GM12878 (cell line): ENCODE data around the gene PRKCE. TPM values are rescaled to one million over a fixed set of nuclear protein-coding genes. Genes with fewer than 3 reads are reported as not detected.

Source experiments
- ATAC-seq: fragments of 200-7000 bp; cut with Tn5 transposase; 3 replicates; pipeline ENCODE4 v1.9.1; 2020; ENCODE audit warnings: mild to moderate bottlenecking, moderate library complexity
- BruUV-seq: library from RNA; stranded (reverse); fragments of 400-500 nt; replicated peaks from 2 replicates; lab custom pipeline; 2021; lab: Mats Ljungman, UMichigan
- CTCF ChIA-PET: fragments of 300-600 bp; sonication (Branson Sonifier 250); formaldehyde crosslinking; extraction: SDS; loops from one replicate; lab custom pipeline; 2021; ENCODE audit warnings: inconsistent platforms; lab: Yijun Ruan, JAX
- POLR2A ChIA-PET: fragments of 350-600 bp; formaldehyde crosslinking; extraction: SDS; loops from one replicate; lab custom pipeline; 2021; ENCODE audit warnings: inconsistent platforms; lab: Charles Lee
- RAD21 ChIA-PET: fragments of 300-600 bp; sonication (Branson Sonifier 250); formaldehyde crosslinking; loops from one replicate; lab custom pipeline; 2023; ENCODE audit warnings: antibody characterized with exemption; ENCODE audit not compliant: unreplicated experiment; lab: Charles Lee
- SMC1A ChIA-PET: fragments of 300-600 bp; sonication (Branson Sonifier 250); formaldehyde crosslinking; loops from one replicate; lab custom pipeline; 2023; ENCODE audit not compliant: unreplicated experiment, uncharacterized antibody; lab: Charles Lee
- DNase-seq: peaks from one replicate; pipeline ENCODE4 v3.0.0-alpha.2; 2011; ENCODE audit warnings: low read depth, low spot score
- FAIRE-seq: peaks from 3 replicates; lab custom pipeline; 2011; peaks lifted over from hg19 to GRCh38; lab: Jason Lieb, UNC
- H2AFZ ChIP-seq: 2 replicates; pipeline ENCODE4 v1.6.0; 2011; ENCODE audit warnings: low read depth, low read length, control low read depth; ENCODE audit not compliant: control insufficient read depth
- H3K27ac ChIP-seq: 2 replicates; pipeline ENCODE4 v1.5.1; 2011; ENCODE audit warnings: control low read depth; ENCODE audit not compliant: control insufficient read depth, insufficient read depth
- H3K27me3 ChIP-seq, 2 experiments: replicated peaks in 1 of 2; 2 replicates each; pipeline versions ENCODE4 v1.6.0 to v1.6.1; 2011; ENCODE audit warnings: low read length in 1 of 2; ENCODE audit not compliant: control insufficient read depth in 2 of 2, insufficient read depth in 2 of 2
- H3K36me3 ChIP-seq, 2 experiments: 2 replicates each; pipeline ENCODE4 v1.5.1; 2011; ENCODE audit warnings: low read length in 1 of 2; ENCODE audit not compliant: control insufficient read depth in 2 of 2, insufficient read depth in 2 of 2
- H3K4me1 ChIP-seq: 2 replicates; pipeline ENCODE4 v1.6.1; 2011; ENCODE audit warnings: mild to moderate bottlenecking, low read length, moderate library complexity, mixed read lengths; ENCODE audit not compliant: control insufficient read depth, insufficient read depth
- H3K4me2 ChIP-seq: 2 replicates; pipeline ENCODE4 v1.6.0; 2011; ENCODE audit warnings: control low read depth; ENCODE audit not compliant: control insufficient read depth, insufficient read depth
- H3K4me3 ChIP-seq: fragments of 200-600 bp; sonication (generic); 2 replicates; pipeline ENCODE4 v1.5.1; 2016
- H3K79me2 ChIP-seq: 2 replicates; pipeline ENCODE4 v1.6.0; 2011; ENCODE audit warnings: low read length; ENCODE audit not compliant: control insufficient read depth, insufficient read depth
- H3K9ac ChIP-seq: 2 replicates; pipeline ENCODE4 v1.8.0; 2011; ENCODE audit warnings: low read length, control low read depth, mixed read lengths; ENCODE audit not compliant: control insufficient read depth, insufficient read depth
- H3K9me3 ChIP-seq: replicated peaks from 3 replicates; pipeline ENCODE4 v1.5.1; 2011; ENCODE audit warnings: mild to moderate bottlenecking, low read length; ENCODE audit not compliant: control insufficient read depth, insufficient read depth
- H4K20me1 ChIP-seq: 2 replicates; pipeline ENCODE4 v1.6.0; 2011; ENCODE audit not compliant: control insufficient read depth, insufficient read depth
- CBX3 ChIP-seq: fragments of 200-600 bp; sonication (generic); IDR thresholded peaks from 2 replicates; pipeline ENCODE4 v1.6.1; 2016; ENCODE audit warnings: low read depth, borderline replicate concordance
- IKZF1 ChIP-seq: fragments of 450-650 bp; conservative IDR thresholded peaks from 2 replicates; pipeline ENCODE4 v1.6.1; 2017; ENCODE audit warnings: antibody characterized with exemption, mild to moderate bottlenecking
- IKZF2 ChIP-seq, 2 experiments: fragments of 450-650 bp; IDR thresholded peaks; 2 replicates each; pipeline ENCODE4 v1.6.1; 2017; ENCODE audit warnings: mild to moderate bottlenecking in 2 of 2, moderate library complexity in 2 of 2
- NR2C1 ChIP-seq: fragments of 450-650 bp; IDR thresholded peaks from 2 replicates; pipeline ENCODE4 v1.6.1; 2017; ENCODE audit warnings: antibody characterized with exemption, mild to moderate bottlenecking, moderate library complexity
- RAD21 ChIP-seq: IDR thresholded peaks from 2 replicates; pipeline ENCODE4 v1.6.1; 2011; ENCODE audit warnings: mild to moderate bottlenecking, low read depth, low read length, moderate library complexity; ENCODE audit not compliant: insufficient read depth
- SMAD5 ChIP-seq: IDR thresholded peaks from 2 replicates; pipeline ENCODE4 v1.6.1; 2016; ENCODE audit warnings: antibody characterized with exemption, low read depth
- SPI1 ChIP-seq: IDR thresholded peaks from 2 replicates; pipeline ENCODE4 v1.6.1; 2011; ENCODE audit warnings: low read depth, mild to moderate bottlenecking, low read length, moderate library complexity, borderline replicate concordance; ENCODE audit not compliant: insufficient read depth
- SUZ12 ChIP-seq: fragments of 200-600 bp; sonication (generic); IDR thresholded peaks from one replicate; pipeline ENCODE4 v1.6.1; 2018; ENCODE audit warnings: antibody characterized with exemption, mild to moderate bottlenecking; ENCODE audit not compliant: unreplicated experiment
- WGBS: methylation state at CpG from one replicate; pipeline ENCODE4 v1.1.6; 2016; ENCODE audit warnings: low lambda C conversion rate; ENCODE audit not compliant: insufficient replicate concordance, insufficient coverage; ENCODE audit errors: missing lambda C conversion rate; 5-methylcytosine and 5-hydroxymethylcytosine counted together
- in situ Hi-C: fragments of 300-500 bp; cut with MboI; formaldehyde crosslinking; loops from 9 replicates; pipeline ENCODE4 v1.14.3; 2018; ENCODE audit warnings: mixed read lengths
- intact Hi-C: fragments of 100-400 bp; cut with micrococcal nuclease; formaldehyde crosslinking; loops from one replicate; pipeline ENCODE4 v1.14.2; 2022; ENCODE audit not compliant: unreplicated experiment
- polyA plus RNA-seq, 11 experiments: library from polyadenylated mRNA; depleted of rRNA in 4 of 11; unstranded in 6 of 11; stranded (reverse) in 5 of 11; fragments of >200 nt; fragmentation: Nextera tagmentation in 4 of 11; fragmentation: Illumina TruSeq in 1 of 11; extraction: Ambion mirVana in 4 of 11; extraction: Trizol in 1 of 11; gene quantifications; 1 replicate in 1 of 11; 2 replicates in 10 of 11; pipeline versions ENCODE4 v1.2.1 to v1.2.3, GENCODE V29; 2011 to 2016; ENCODE audit warnings: inconsistent platforms in 2 of 11, missing spikeins in 2 of 11, low read depth in 1 of 11
- total RNA-seq, 4 experiments: library from RNA; depleted of rRNA in 3 of 4; stranded (reverse); fragments of >200 nt in 3 of 4; fragmentation: Illumina TruSeq in 1 of 4; extraction: Trizol in 1 of 4; gene quantifications; 2 replicates each; pipeline versions ENCODE4 v1.2.1 to v1.2.3, GENCODE V29; 2013 to 2021
- TF ChIP-seq, protein P1 (sequence below), 3 experiments: IDR thresholded peaks in 2 of 3; conservative IDR thresholded peaks in 1 of 3; 2 replicates each; pipeline ENCODE4 v1.5.1; 2011; ENCODE audit warnings: low read depth in 3 of 3, low read length in 3 of 3, mild to moderate bottlenecking in 3 of 3, control low read depth in 2 of 3, moderate library complexity in 2 of 3, inconsistent platforms in 1 of 3, mixed read lengths in 1 of 3; ENCODE audit not compliant: control insufficient read depth in 2 of 3, insufficient read depth in 1 of 3; ENCODE audit errors: extremely low read depth in 1 of 3

The PRKCE gene
- total and polyA plus RNA-seq, 10 of the 15 experiments (the other 5 are each of a cell fraction or from before 2014, with no cell fraction given): 2.6 to 28.2 (median 11.3) TPM

GRCh38 chr2:45776160-45776955 is 124.9 kb downstream of the PRKCE start:
- CTCF ChIA-PET: interaction anchor here (4.8 to 6.3 kb wide), 2 partner anchors 47 to 123 kb away, joined by 37 to 98 read pairs; partner anchors contain the start of gene PRKCE
- 34% methylated on average over 7 of the region's 7 CpGs for WGBS
- no peak for FAIRE-seq
- Histone ChIP-seq H3K9ac (no peak overlapping the region), H3K4me1 (peaks cover 13% of the 10 kb centered on the region), H3K79me2 (peaks cover 1% of the 10 kb centered on the region; the same call in 1 of the 2 replicates), H3K27me3 (no peaks in the 10 kb centered on the region), H3K36me3 (no peaks in the 10 kb centered on the region; a peak in 1 of 4 replicates), H3K9me3 (no peaks in the 10 kb centered on the region; the same call in 2 of the 3 replicates), H3K4me3 (no peak overlapping the region), H3K27ac (no peak overlapping the region), H2AFZ (no peak overlapping the region), H4K20me1 (no peaks in the 10 kb centered on the region), H3K4me2 (no peak overlapping the region)
- POLR2A ChIA-PET: no interaction called here
- intact Hi-C loops: no loop called here
- SMC1A ChIA-PET: interaction anchor here (0.7 to 5.4 kb wide), 4 partner anchors 13 to 132 kb away, joined by 3 to 33 read pairs (median 6); no protein-coding TSS in a partner anchor
- DNase-seq: no peak
- RAD21 ChIA-PET: interaction anchor here (0.7 to 1.5 kb wide), 3 partner anchors 113 to 159 kb away, joined by 3 to 4 read pairs (median 3); no protein-coding TSS in a partner anchor
- peak; percentile 37 for TF ChIP-seq IKZF1
- TF ChIP-seq, protein P1, sequence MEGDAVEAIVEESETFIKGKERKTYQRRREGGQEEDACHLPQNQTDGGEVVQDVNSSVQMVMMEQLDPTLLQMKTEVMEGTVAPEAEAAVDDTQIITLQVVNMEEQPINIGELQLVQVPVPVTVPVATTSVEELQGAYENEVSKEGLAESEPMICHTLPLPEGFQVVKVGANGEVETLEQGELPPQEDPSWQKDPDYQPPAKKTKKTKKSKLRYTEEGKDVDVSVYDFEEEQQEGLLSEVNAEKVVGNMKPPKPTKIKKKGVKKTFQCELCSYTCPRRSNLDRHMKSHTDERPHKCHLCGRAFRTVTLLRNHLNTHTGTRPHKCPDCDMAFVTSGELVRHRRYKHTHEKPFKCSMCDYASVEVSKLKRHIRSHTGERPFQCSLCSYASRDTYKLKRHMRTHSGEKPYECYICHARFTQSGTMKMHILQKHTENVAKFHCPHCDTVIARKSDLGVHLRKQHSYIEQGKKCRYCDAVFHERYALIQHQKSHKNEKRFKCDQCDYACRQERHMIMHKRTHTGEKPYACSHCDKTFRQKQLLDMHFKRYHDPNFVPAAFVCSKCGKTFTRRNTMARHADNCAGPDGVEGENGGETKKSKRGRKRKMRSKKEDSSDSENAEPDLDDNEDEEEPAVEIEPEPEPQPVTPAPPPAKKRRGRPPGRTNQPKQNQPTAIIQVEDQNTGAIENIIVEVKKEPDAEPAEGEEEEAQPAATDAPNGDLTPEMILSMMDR (IDR thresholded peaks at IDR 0.05 in 2 of 3, conservative IDR thresholded peaks at IDR 0.05 in 1 of 3; ENCODE audit: control insufficient read depth in 2 of 3, extremely low read depth in 1 of 3, insufficient read depth in 1 of 3, low read depth in 3 of 3, low read length in 3 of 3): no peak
- TF ChIP-seq SPI1: peak; percentile 74
- no peak; a peak in 1 of 4 replicates for TF ChIP-seq IKZF2 (IDR thresholded peaks at IDR 0.05)
- TF ChIP-seq SUZ12: no peak
- TF ChIP-seq RAD21: no peak
- no peak for TF ChIP-seq NR2C1
- TF ChIP-seq CBX3: no peak
- no peak for TF ChIP-seq SMAD5
- no peak for ATAC-seq
- BruUV-seq: no TSS peak
- in situ Hi-C loops: loop anchor here (5.0 kb wide), 1 partner anchor 129 kb away; no protein-coding TSS in a partner anchor
